Loucy (cell line): ENCODE measurements around the gene UQCC5.
A peak's percentile ranks its signal among the peaks of the same experiment; 100 is the strongest.

Experiments used
- H2AFZ ChIP-seq: fragments of 200-600 bp; sonication (generic); 2 replicates; pipeline ENCODE4 v1.6.0; 2016; ENCODE audit warnings: antibody characterized with exemption, mild to moderate bottlenecking, low read length, moderate library complexity
- H3F3A ChIP-seq: fragments of 200-600 bp; 2 replicates; pipeline ENCODE4 v1.6.0; 2016; ENCODE audit warnings: antibody characterized with exemption, low read depth, mild to moderate bottlenecking
- H3K27me3 ChIP-seq: fragments of 200-600 bp; sonication (generic); 2 replicates; pipeline ENCODE4 v1.6.1; 2014; ENCODE audit warnings: low read length, mild to moderate bottlenecking; ENCODE audit not compliant: insufficient read depth, poor library complexity, severe bottlenecking
- H3K36me3 ChIP-seq: fragments of 200-600 bp; sonication (generic); 2 replicates; pipeline ENCODE4 v1.6.1; 2016; ENCODE audit warnings: low read length; ENCODE audit not compliant: insufficient read depth
- H3K4me1 ChIP-seq: fragments of 200-600 bp; sonication (generic); 2 replicates; pipeline ENCODE4 v1.5.1; 2014; ENCODE audit warnings: low read length, mild to moderate bottlenecking; ENCODE audit not compliant: insufficient read depth, poor library complexity, severe bottlenecking
- H3K4me2 ChIP-seq: fragments of 200-600 bp; sonication (generic); 2 replicates; pipeline ENCODE4 v1.6.0; 2014; ENCODE audit warnings: antibody characterized with exemption, low read length, low read depth, mild to moderate bottlenecking; ENCODE audit not compliant: poor library complexity, severe bottlenecking
- H3K4me3 ChIP-seq: fragments of 200-600 bp; sonication (generic); 2 replicates; pipeline ENCODE4 v1.5.1; 2014; ENCODE audit warnings: low read length, mild to moderate bottlenecking, mixed read lengths; ENCODE audit not compliant: poor library complexity, severe bottlenecking
- H3K79me2 ChIP-seq: fragments of 200-600 bp; sonication (generic); 2 replicates; pipeline ENCODE4 v1.6.1; 2014; ENCODE audit warnings: low read length; ENCODE audit not compliant: insufficient read depth
- H3K9ac ChIP-seq: fragments of 200-600 bp; sonication (generic); 2 replicates; pipeline ENCODE4 v1.6.0; 2014; ENCODE audit warnings: mild to moderate bottlenecking, low read depth, low read length, moderate library complexity; ENCODE audit not compliant: poor library complexity, severe bottlenecking
- H3K9me2 ChIP-seq: fragments of 200-600 bp; sonication (generic); replicated peaks from 2 replicates; pipeline ENCODE4 v1.6.1; 2016; ENCODE audit warnings: low read depth, low read length, mixed read lengths
- H3K9me3 ChIP-seq: fragments of 200-600 bp; sonication (generic); 2 replicates; pipeline ENCODE4 v1.6.1; 2014; ENCODE audit warnings: mild to moderate bottlenecking, antibody characterized with exemption, low read length, low read depth; ENCODE audit not compliant: insufficient read depth
- H4K20me1 ChIP-seq: fragments of 200-600 bp; sonication (generic); 2 replicates; pipeline ENCODE4 v1.6.0; 2014; ENCODE audit warnings: antibody characterized with exemption, low read length, mild to moderate bottlenecking; ENCODE audit not compliant: insufficient read depth, poor library complexity, severe bottlenecking
- EZH2phosphoT487 ChIP-seq: fragments of 200-600 bp; IDR thresholded peaks from 2 replicates; pipeline ENCODE4 v1.6.1; 2018; ENCODE audit warnings: antibody characterized with exemption, mild to moderate bottlenecking, moderate library complexity, borderline replicate concordance
- TF ChIP-seq, protein P1 (sequence below): fragments of 200-600 bp; sonication (generic); conservative IDR thresholded peaks from 2 replicates; pipeline ENCODE4 v1.5.1; 2014; ENCODE audit warnings: mild to moderate bottlenecking, antibody characterized with exemption, low read length

The UQCC5 gene

DNA sequence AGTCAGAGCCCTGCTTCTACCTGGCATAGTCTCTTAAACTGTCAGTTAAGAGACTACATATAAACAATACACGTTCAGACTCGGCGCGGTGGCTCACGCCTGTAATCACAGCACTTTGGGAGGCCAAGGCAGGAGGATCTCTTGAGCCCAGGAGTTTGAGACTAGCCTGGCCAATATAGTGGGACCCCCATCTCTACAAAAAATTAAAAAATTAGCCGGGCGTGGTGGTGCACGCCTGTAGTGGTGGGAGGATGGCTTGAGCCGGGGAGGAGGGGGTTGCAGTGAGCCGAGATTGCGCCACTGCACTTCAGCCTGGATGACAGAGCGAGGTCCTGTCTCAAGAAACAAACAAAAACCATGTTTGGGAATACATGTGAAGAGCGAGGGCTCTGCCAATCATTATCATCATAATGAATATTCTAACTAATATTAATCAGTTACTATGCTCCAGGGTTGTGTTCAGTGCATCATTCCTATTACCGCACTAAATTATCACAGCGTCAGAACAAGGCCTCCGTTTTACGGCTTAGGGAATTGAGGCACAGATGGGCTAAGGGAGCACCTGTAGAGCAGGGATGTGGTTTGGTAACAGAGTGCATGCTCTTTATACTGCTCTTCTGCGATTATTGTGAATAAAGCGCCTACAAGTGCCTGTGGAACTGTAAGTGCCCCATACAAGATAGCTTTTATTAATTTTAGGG lies 844 bp upstream of the UQCC5 start:
- Histone ChIP-seq H3K4me1 (peaks cover 31% of the 10 kb centered on the region), H3K9me2 (no peaks in the 10 kb centered on the region), H3K9ac (peak overlapping the region; percentile 27), H3K79me2 (peaks cover 29% of the 10 kb centered on the region), H3F3A (no peaks in the 10 kb centered on the region), H3K4me2 (peak overlapping the region; percentile 70), H3K36me3 (no peaks in the 10 kb centered on the region), H3K27me3 (no peaks in the 10 kb centered on the region), H3K9me3 (no peaks in the 10 kb centered on the region), H2AFZ (peak overlapping the region; percentile 86), H4K20me1 (peaks cover 25% of the 10 kb centered on the region), H3K4me3 (peak overlapping the region; percentile 54)
- no peak for TF ChIP-seq EZH2phosphoT487
- TF ChIP-seq, protein P1, sequence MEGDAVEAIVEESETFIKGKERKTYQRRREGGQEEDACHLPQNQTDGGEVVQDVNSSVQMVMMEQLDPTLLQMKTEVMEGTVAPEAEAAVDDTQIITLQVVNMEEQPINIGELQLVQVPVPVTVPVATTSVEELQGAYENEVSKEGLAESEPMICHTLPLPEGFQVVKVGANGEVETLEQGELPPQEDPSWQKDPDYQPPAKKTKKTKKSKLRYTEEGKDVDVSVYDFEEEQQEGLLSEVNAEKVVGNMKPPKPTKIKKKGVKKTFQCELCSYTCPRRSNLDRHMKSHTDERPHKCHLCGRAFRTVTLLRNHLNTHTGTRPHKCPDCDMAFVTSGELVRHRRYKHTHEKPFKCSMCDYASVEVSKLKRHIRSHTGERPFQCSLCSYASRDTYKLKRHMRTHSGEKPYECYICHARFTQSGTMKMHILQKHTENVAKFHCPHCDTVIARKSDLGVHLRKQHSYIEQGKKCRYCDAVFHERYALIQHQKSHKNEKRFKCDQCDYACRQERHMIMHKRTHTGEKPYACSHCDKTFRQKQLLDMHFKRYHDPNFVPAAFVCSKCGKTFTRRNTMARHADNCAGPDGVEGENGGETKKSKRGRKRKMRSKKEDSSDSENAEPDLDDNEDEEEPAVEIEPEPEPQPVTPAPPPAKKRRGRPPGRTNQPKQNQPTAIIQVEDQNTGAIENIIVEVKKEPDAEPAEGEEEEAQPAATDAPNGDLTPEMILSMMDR, result no peak

DNA sequence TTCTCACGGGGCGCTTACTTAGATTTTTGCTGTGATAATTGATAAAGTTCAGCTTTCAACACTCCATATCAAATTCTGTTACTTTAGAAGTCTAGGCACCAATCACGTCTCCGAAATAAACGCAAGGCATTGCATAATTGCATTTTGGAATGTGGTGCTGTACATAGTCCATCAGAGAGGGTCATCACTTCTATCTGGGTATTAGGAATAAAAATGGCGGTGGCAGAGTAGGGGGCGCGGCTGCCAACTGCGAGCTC lies 365 bp upstream of the UQCC5 start:
- peaks cover 31% of the 10 kb centered on the region for H3K4me1 ChIP-seq
- H3K79me2 ChIP-seq, result peaks cover 29% of the 10 kb centered on the region
- H3K9ac ChIP-seq, result peak overlapping the region; percentile 27

DNA sequence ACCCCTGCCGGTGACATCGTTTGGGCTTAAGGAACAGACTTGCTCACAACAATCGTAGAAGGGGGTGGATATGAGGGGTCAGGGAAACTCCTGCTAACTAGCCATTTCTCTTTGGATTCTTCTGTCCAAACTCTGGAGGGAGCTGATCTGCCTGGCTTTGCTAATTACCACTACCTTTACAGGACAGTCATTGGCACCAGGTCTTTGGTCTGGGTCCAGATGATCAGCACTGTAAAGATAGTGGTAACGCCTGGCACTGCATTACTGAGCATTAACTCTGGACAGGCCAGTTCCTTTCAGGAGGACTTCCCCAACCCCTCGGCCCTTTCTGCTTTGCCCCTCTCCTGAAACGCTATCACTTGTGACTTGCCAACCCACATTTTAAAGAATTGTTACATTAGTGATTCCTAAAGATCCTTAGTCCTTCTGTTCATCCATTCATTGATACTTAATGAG lies 788 bp downstream of the UQCC5 start:
- no peaks in the 10 kb centered on the region for H3K36me3 ChIP-seq

More for the DNA sequence above, 365 bp upstream of the UQCC5 start:
- Histone ChIP-seq H3K27me3 (no peaks in the 10 kb centered on the region), H3K9me3 (no peaks in the 10 kb centered on the region), H3K9me2 (no peaks in the 10 kb centered on the region), H3F3A (no peaks in the 10 kb centered on the region), H3K4me2 (peak overlapping the region; percentile 70), H3K4me3 (peak overlapping the region; percentile 54), H4K20me1 (peaks cover 25% of the 10 kb centered on the region), H2AFZ (peak overlapping the region; percentile 86), H3K36me3 (no peaks in the 10 kb centered on the region)
- TF ChIP-seq EZH2phosphoT487, result no peak
- TF ChIP-seq, protein P1, result no peak

More for the DNA sequence above, 788 bp downstream of the UQCC5 start:
- no peak overlapping the region for H2AFZ ChIP-seq
- no peaks in the 10 kb centered on the region for H3K9me2 ChIP-seq
- peak overlapping the region; percentile 94 for H3K4me3 ChIP-seq
- no peaks in the 10 kb centered on the region for H3F3A ChIP-seq
- peaks cover 29% of the 10 kb centered on the region for H3K79me2 ChIP-seq
- H3K27me3 ChIP-seq, result no peaks in the 10 kb centered on the region
- peak overlapping the region; percentile 91 for H3K4me2 ChIP-seq
- H3K9ac ChIP-seq, result peak overlapping the region; percentile 85
- peaks cover 31% of the 10 kb centered on the region for H3K4me1 ChIP-seq
- TF ChIP-seq, protein P1, result no peak
- no peak for TF ChIP-seq EZH2phosphoT487
- H4K20me1 ChIP-seq, result peaks cover 25% of the 10 kb centered on the region
- H3K9me3 ChIP-seq, result no peaks in the 10 kb centered on the region
